ENCODE data around the gene HDGFL2.

The HDGFL2 gene

GRCh38 chr19:4446704-4447200, 25.3 kb upstream of the HDGFL2 start:
- H3K27ac ChIP-seq = no peak overlapping the region
- no peak for TF ChIP-seq CTCF (conservative IDR thresholded peaks at IDR 0.05)

- H3K27ac ChIP-seq = no peak overlapping the region
- TF ChIP-seq CTCF (conservative IDR thresholded peaks at IDR 0.05) = no peak
These were observed 24.6 kb upstream of the HDGFL2 start for GRCh38 chr19:4447327-4448146.

GRCh38 chr19:4448147-4448985, 23.7 kb upstream of the HDGFL2 start:
- no peak for TF ChIP-seq CTCF (conservative IDR thresholded peaks at IDR 0.05)

GRCh38 chr19:4449022-4449638, 23.0 kb upstream of the HDGFL2 start:
- TF ChIP-seq CTCF (conservative IDR thresholded peaks at IDR 0.05) = no peak

More at GRCh38 chr19:4448147-4448985, 23.7 kb upstream of the HDGFL2 start:
- no peak overlapping the region for H3K27ac ChIP-seq

GRCh38 chr19:4449639-4450028, 22.5 kb upstream of the HDGFL2 start:
- TF ChIP-seq CTCF (conservative IDR thresholded peaks at IDR 0.05) = no peak
- H3K27ac ChIP-seq = no peak overlapping the region

More at GRCh38 chr19:4449022-4449638, 23.0 kb upstream of the HDGFL2 start:
- no peak overlapping the region for H3K27ac ChIP-seq

- TF ChIP-seq CTCF (conservative IDR thresholded peaks at IDR 0.05) = no peak
- H3K27ac ChIP-seq = no peak overlapping the region
These were observed 19.7 kb upstream of the HDGFL2 start for GRCh38 chr19:4452230-4452990.
